ENCODE data around the gene RGS9. TPM values are rescaled to one million over a fixed set of nuclear protein-coding genes. Genes with fewer than 3 reads are reported as not detected.
A peak's percentile ranks its signal among the peaks of the same experiment; 100 is the strongest.
"Not testable (repeated sequence)": the region's sequence is repeated elsewhere in the genome, so short reads cannot be mapped to it uniquely, and the experiment has no call there.

Gene RGS9
- total RNA-seq, 3 donors from 2014 or later: 8.7 to 14.6 (median 13.3) TPM

DNA sequence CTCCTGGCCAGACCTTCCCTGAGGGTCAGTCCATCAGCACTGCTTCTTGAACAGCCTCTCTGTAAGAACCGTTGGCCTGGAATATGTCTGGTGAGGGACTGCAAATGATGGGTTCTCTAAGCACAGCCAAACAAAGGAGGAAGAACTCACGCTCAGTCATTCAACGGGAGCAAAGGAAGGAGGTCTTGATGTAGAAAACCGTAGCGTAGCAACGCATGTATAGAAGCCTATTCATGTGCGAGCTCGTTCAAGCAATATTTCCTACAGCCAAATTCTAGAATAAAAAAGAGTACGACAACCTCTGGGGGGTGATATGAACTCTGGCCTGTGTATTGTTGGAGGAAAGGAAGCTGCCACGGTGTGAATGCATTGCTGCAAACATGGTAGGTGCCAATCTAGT is 64.2 kb downstream of the RGS9 start:
- TF ChIP-seq, protein P1, sequence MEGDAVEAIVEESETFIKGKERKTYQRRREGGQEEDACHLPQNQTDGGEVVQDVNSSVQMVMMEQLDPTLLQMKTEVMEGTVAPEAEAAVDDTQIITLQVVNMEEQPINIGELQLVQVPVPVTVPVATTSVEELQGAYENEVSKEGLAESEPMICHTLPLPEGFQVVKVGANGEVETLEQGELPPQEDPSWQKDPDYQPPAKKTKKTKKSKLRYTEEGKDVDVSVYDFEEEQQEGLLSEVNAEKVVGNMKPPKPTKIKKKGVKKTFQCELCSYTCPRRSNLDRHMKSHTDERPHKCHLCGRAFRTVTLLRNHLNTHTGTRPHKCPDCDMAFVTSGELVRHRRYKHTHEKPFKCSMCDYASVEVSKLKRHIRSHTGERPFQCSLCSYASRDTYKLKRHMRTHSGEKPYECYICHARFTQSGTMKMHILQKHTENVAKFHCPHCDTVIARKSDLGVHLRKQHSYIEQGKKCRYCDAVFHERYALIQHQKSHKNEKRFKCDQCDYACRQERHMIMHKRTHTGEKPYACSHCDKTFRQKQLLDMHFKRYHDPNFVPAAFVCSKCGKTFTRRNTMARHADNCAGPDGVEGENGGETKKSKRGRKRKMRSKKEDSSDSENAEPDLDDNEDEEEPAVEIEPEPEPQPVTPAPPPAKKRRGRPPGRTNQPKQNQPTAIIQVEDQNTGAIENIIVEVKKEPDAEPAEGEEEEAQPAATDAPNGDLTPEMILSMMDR (IDR thresholded peaks at IDR 0.05): no peak
- ATAC-seq: no peak

DNA sequence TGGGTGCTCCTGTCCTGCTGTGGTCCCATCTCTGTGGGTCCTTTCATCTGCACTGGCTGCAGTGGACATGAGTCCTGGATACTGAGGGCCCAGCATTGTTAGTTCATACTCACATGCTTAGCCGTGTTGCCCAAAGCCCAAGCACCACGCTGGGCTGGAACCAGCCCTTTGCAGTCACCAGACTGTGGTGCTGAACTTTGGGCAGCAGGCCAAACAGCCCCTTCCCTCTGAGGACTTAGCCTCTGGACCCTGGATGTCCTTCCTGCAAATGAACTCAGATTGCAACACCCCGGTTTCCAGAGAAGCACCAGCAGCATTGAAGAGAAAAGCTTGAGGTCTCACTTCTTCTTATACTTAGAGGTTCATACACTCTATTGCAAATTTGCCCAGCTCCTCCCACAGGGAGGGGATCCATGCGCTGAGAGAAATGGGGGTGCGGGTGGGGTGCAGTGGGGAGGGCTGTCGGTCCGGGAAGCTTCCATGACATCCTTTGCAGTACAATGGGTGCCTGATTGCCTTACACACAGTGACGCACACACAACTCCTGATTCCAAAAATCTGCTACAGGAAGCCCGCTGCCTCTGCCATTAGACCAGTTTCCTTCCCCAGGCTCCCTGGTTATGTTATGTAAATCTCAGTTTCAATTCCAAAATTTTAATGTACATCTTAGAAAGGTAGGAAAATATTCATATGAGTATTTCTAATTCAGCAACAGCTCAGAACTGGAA is 65.8 kb downstream of the RGS9 start:
- intact Hi-C loops (cut with DNase I, micrococcal nuclease): no loop called here
- ATAC-seq: no peak

More for the DNA sequence above, 64.2 kb downstream of the RGS9 start:
- Histone ChIP-seq H3K4me3 (no peak overlapping the region), H3K36me3 (ENCODE audit: low read depth) (no peaks in the 10 kb centered on the region), H3K9me3 (no peaks in the 10 kb centered on the region), H3K4me1 (ENCODE audit: low read depth) (peaks cover 5% of the 10 kb centered on the region)
- DNase-seq: no peak
- intact Hi-C loops (cut with DNase I, micrococcal nuclease): no loop called here

DNA sequence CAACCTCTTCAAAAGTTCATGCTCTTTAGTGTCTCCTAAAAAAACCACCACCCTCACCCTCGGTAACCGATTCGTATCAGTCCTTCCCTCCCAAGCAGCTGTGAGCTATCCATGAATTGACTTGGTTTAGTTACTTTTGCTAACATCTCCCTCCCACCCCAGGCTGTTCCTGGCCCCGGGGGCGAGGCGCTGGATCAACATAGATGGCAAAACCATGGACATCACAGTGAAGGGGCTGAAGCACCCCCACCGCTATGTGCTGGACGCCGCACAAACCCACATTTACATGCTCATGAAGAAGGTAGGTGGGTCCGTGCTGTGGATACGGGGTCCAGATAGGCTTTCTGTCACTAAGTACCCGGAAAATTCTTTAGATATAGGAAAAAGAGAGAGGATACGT is 66.8 kb downstream of the RGS9 start:
- intact Hi-C loops (cut with DNase I, micrococcal nuclease): no loop called here
- no peaks in the 10 kb centered on the region for H3K9me3 ChIP-seq
- TF ChIP-seq, protein P1 (IDR thresholded peaks at IDR 0.05): no peak
- ATAC-seq (no peak), DNase-seq (no peak)
- peaks cover under 1% of the 10 kb centered on the region for H3K4me1 ChIP-seq (ENCODE audit: low read depth)
- no peak overlapping the region for H3K4me3 ChIP-seq
- no peaks in the 10 kb centered on the region for H3K36me3 ChIP-seq (ENCODE audit: low read depth)

More for the DNA sequence above, 65.8 kb downstream of the RGS9 start:
- Histone ChIP-seq H3K4me1 (ENCODE audit: low read depth) (peaks cover 5% of the 10 kb centered on the region), H3K36me3 (ENCODE audit: low read depth) (no peaks in the 10 kb centered on the region), H3K4me3 (no peak overlapping the region), H3K9me3 (no peaks in the 10 kb centered on the region)
- DNase-seq: no peak
- TF ChIP-seq, protein P1 (IDR thresholded peaks at IDR 0.05): no peak

DNA sequence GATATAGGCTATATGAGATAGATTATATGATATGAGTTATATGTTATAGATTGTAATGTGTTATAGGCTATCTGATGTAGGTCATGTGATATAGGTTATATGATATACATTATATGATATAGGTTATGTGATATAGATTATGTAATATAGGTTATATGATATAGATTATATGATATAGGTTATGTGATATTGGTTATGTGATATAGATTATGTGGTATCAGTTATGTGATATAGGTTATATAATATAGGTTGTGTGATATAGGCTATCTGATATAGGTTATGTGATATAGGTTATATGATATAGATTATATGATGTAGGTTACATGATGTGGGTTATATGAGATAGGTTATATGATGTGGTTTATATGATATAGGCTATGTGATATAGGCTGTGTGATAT is 68.5 kb downstream of the RGS9 start:
- ATAC-seq (no peak), DNase-seq (no peak)
- Histone ChIP-seq H3K4me3 (no peak overlapping the region), H3K4me1 (ENCODE audit: low read depth) (no peaks in the 10 kb centered on the region), H3K36me3 (ENCODE audit: low read depth) (no peaks in the 10 kb centered on the region), H3K9me3 (no peaks in the 10 kb centered on the region)
- TF ChIP-seq, protein P1 (IDR thresholded peaks at IDR 0.05): no peak
- intact Hi-C loops (cut with DNase I, micrococcal nuclease): no loop called here

DNA sequence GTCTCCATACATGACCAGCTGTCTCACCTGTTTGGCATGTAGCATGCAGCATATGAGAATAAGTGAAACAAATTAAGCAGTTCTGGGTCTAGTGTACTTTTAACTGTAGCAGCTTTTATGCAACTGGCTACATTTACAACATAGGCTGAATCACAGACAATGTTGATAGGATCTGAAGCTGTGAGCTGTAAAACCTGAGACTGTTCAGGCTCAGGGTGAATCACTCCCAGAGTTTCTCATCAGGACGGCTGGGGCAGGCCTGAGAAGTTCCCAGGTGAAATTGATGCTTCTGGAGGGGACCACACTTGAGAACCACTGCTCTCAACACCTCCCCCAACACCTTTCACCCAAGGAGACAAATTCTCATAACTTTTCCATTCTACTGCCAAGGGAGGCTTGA is 70.3 kb downstream of the RGS9 start:
- DNase-seq; H3K4me3 ChIP-seq; H3K9me3 ChIP-seq; intact Hi-C loops (cut with DNase I, micrococcal nuclease); H3K4me1 ChIP-seq (ENCODE audit: low read depth); H3K36me3 ChIP-seq (ENCODE audit: low read depth): not testable (repeated sequence)
- ATAC-seq: peak; percentile 56

DNA sequence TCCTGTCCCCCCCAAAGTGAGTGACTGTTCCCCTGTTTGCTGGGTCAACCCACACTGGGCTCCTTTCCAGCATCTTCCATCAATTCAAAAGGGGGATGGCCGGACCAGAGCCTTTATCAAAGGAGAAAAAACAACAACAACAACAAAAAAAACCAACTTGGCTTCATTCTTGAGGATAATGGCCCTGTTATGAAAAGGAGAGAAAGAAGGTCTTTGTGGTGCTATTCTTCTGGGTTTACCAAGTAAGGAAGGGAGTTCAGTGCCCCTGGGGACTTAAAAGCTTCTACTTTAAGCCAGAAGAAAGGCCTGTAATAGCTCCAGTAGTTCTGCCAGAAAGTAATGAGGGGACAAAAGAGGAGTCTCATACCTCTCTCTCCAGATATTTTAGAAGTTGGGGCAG is 71.5 kb downstream of the RGS9 start:
- DNase-seq: no peak
- Histone ChIP-seq H3K36me3 (ENCODE audit: low read depth) (no peaks in the 10 kb centered on the region), H3K4me3 (no peak overlapping the region), H3K4me1 (ENCODE audit: low read depth) (no peaks in the 10 kb centered on the region), H3K9me3 (no peaks in the 10 kb centered on the region)
- TF ChIP-seq, protein P1 (IDR thresholded peaks at IDR 0.05): no peak
- intact Hi-C loops (cut with DNase I, micrococcal nuclease): no loop called here
- ATAC-seq: no peak
